GM19193 (cell line): ENCODE measurements around the gene ZNF529.

ENCODE experiments used
- POLR2A ChIP-seq: IDR thresholded peaks from 4 replicates; pipeline ENCODE4 v1.6.1; 2011; ENCODE audit not compliant: insufficient read depth, insufficient read length; ENCODE audit errors: extremely low read depth

ZNF529 gene

DNA sequence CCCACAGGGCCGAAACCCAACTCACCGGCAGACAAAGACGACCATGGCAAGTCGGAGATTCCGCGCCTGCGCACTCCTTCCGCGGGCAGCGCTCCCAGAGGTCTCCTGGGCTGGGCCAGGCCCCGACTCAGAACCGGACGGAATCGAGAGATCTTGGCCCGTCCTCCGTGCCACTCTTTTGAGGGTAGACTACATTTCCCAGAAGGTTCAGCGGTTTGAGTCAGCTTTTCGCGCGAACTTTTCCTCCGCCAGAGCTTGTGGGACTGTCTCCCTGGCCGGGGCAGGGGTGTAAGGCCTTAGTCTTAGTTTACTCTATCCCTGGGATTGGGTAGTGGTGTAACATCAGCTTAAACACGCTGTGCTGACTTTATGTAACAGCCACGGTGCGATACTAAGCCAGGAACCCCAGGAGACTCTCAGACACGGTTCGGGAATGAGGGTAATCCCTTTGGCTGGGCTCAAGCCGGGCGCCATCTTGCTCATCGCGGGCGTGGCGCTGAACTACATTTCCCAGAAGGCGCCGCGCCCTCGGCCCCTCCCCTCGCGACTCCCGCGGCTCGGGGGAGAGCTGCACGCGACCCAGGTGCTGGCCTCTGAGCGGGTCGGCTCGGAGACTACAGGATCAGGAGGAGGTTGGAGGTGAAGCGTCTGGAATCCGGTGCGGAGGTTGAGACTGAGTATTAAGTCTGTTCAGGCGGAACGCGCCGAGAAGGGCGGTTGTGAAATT lies 44.7 kb downstream of the ZNF529 start, which contains the start of gene ZNF260:
TSS of gene ZNF260 (minus strand) at position 78 of the 727 bp plus-strand sequence. CDS start 13,033 bp downstream, outside the sequence.
- TF ChIP-seq POLR2A: peak; percentile 84

DNA sequence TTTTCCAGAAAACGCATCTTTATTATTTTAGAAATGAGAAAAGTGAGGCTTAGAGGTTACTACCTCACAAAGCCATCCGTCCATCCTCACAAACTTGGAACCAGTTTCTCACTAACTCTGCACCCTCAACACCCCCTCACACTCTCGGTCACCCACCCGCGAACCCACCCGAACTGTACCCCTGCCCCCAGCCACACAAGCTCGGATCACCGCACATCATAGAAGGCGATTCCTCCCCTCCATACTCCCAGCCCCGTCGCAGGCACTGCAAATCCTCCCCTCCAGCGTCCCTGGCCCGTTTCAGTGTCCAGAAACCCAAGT lies 45.3 kb downstream of the ZNF529 start:
- no peak for TF ChIP-seq POLR2A

DNA sequence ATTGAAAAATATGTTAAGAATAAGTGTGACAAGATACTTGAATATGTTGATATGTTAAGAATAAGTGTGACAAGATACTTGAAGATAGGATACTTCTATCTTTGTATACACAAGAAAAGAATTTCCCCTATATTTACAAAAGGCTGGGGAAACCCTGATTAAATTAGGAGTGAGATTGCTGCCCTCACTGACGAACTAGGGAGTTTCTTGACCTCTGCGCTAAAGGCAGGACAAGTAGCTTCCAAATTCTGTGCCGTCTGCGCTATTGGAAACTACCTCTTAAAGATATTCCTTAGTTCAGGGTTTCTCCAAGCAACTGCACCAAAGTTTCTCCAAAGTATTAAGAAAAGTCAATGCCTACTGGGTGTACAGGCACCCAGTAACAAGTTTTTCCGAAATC lies 45.8 kb downstream of the ZNF529 start:
- TF ChIP-seq POLR2A: no peak

DNA sequence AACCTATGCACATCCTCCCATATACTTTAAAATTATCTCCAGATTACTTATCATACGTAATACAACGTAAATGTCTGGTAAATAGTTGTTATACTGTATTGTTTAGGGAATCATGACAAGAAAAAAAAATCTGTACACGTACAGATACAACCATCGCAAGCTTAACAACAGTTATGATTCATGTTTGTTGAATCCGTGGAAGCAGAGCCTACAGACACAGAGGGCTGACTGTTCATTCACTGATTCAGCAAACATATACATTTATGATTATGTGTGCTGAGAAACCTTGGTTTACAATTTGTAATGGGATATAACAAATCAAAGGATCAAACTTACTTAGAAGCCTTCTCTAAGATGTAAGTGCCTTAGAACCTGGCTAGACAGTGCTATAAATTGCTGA lies 46.5 kb downstream of the ZNF529 start:
- no peak for TF ChIP-seq POLR2A

DNA sequence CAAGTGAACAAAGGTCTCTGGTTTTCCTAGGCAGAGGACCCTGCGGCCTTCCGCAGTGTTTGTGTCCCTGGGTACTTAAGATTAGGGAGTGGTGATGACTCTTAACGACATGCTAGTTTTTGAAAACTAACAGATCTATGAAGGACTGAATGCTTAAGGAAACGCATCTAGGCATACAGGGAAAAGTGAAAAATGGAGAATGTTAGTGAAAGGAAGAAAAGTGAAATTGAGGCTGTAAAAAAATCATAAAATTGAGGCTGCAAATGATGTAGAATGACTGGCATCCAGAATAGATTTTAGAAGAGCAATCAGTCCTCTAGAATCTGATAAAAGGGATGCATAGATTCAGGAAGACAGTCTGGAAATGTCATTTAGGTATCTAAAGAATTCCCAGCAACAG lies 48.5 kb downstream of the ZNF529 start:
- TF ChIP-seq POLR2A: no peak

DNA sequence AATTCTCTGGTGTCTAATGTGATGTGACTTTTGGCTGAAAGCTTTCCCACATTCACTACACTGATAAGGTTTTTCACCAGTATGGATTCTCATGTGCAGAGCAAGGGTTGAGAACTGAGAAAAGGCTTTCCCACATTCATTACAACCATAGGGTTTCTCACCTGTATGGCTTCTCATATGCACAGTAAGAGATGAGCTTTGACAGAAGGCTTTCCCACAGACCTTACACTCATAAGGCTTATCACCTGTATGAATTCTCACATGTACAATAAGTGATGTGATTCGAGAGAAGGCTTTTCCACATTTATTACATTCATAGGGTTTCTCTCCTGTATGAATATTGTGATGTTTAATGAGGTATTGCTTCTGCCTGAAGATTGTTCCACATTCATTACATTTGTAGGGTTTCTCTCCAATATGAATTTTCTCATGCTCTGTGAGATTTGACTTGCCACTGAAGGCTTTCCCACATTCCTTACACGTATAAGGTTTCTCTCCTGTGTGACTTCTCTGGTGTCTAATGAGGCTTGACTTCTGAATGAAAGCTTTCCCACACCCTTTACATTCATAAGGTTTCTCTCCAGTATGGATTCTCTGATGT lies 59.0 kb downstream of the ZNF529 start:
- TF ChIP-seq POLR2A: no peak

DNA sequence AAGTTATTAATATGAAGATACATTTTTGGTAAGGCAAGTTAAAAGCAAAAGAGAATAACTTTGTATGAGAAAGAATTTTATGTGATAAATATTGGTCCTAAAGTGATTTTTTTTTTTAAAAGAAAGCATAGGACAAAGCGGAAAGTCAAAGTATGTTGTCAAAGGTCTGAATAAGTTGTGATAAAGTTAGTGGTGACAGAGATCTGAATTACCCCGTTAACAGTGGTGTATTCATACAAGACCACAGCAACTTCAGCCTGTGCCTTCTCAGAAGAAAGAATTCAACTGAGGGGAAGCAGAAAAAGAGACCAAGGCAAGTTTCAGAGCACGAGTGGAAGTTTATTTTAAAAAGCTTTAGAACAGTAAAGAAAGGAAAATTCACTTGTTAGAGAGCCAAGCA lies 64.8 kb downstream of the ZNF529 start:
- TF ChIP-seq POLR2A: no peak

DNA sequence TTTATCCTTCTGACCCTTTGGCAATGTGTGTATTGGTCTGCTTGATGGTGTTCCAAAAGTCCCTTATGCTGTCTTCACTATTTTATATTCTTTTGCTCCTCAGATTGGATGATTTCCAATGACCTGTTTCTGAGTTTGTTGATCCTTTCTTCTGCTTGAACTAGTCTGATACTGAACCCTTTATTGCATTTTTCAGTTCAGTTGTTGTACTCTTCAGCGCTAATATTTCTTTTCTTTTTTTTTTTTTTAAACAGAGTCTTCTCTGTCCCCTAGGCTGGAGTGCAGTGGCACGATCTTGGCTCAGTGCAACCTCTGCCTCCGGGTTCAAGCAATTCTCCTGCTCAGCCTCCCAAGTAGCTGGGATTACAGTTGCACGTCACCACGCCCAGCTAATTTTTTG lies 71.1 kb downstream of the ZNF529 start:
- no peak for TF ChIP-seq POLR2A

DNA sequence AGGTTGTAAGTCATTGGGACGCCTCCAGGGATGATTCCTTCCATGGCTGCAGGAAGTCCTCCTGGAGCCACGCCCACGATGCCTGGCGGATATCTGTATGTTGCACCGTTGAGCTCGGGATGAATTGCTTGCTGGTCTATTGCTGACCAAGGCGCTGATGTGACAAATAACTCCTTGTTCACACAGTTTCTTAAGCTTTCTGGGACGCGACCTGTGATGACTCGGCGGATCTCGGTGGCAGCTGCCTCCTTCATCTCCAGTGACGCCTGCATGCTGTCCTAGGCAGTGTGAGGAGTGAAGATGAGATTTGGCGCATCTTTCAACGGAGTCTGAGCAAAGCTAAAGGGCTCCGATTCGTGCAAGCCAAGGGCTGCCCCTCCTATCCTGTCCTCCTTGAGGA lies 76.1 kb downstream of the ZNF529 start:
- TF ChIP-seq POLR2A: no peak
